Measurements from ENCODE around the gene TSEN2.
"Not testable (repeated sequence)": the region's sequence is repeated elsewhere in the genome, so short reads cannot be mapped to it uniquely, and the experiment has no call there.

TSEN2 gene

DNA sequence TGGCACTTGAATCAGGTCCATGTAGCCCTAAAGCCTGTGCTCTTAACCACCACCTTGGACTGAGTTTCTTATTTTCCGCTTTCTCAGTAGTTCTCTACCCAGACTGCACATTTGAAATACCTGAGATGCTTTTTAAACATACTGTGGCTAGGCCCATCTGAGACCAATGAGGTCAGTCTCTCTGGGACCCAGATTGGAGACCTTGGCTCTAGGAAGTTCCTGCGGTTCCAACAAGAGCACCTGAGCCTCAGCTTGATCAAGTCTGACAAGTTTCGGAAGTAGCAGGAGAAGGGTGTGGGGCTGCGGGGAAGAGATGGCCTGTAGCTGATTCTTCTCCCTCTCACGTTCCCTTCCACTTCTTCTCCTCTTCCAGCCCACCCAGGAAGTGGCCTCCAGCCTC, 11.5 kb upstream of the TSEN2 start:
- no peak for DNase-seq

DNA sequence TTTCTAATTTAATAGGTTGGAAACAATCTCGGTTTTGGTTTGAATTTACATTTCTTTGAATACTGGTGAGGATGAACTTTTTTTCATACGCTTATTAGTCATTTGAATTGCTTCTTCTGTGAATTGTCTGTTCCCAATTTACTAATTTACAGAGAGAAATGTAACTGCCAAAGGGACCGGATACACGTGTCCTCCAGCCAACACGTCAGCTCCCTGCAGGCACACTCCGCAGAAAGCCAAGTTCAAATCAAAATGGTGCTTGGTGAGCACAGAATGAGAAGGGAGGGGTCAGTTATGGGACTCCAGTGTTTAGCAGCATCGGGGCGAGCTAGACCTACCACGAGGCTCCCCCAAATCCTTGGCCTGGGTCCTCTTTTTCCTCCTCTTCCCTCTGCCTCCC, 10.8 kb upstream of the TSEN2 start:
- no peak for DNase-seq

GRCh38 chr3:12476238-12476897, 7.9 kb upstream of the TSEN2 start:
- DNase-seq = no peak

- no peak for DNase-seq
These were observed 7.0 kb upstream of the TSEN2 start for GRCh38 chr3:12477256-12477655.

- no peak for DNase-seq
These were observed 6.0 kb upstream of the TSEN2 start for GRCh38 chr3:12478326-12478725.

DNA sequence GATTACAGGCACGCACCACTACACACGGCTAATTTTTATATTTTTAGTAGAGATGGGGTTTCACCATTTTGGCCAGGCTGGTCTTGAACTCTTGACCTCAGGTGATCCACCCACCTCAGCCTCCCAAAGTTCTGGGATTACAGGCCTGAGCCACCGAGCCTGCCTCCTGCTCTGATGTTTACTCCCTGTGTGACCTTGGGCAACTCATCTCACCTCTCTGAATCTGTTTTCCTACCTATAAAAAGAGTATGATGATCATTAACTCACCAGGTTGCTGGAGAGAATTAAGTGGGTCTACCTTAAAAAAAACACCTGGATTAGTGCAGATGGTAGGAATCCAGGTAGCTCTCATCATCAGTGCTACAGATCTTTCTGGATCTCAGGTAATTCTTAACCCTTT, 5.1 kb upstream of the TSEN2 start:
- DNase-seq = not testable (repeated sequence)

DNA sequence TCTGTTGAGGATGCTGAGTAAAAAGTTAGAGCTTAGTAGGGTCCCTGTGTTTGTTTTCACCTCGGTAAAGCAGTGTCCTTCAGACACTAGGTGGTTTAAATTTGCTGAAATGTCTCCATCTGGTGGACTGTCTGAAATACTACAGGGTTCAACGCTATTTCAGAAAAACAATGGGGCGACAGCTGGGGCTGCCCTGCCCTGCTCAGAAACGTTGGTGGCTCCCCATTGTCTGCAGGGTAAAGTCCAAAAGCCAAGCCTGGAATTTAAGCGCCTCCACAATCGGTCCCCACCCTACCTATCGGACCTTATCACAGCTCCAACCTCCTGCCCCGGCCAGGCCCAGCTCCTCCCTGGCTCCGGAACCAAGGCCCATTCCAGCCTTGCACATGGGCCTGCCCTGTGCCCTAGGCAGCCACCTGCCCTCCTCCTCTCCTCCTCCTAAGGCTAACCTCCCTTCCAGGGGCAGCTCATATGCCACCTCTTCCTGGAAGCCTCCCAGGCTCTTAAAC, 4.3 kb upstream of the TSEN2 start:
- peak; percentile 54 for DNase-seq

GRCh38 chr3:12483410-12483809, 870 bp upstream of the TSEN2 start:
- DNase-seq = peak; percentile 35

DNA sequence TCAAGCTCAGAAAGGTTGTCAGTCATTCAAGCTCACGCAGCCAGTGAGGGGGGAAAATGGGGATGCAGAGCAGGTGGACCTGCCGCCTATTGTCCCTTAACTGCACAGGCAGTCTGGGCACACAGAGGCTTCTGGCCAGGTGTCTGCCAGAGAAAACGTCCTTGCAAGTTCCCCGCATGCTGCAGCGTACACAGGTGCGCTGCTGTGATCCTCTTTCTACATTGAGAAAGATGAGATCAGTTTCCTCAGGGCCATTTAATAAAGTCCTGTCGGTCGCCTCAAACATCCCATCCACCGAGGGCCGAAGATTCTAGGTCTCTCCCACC, 445 bp upstream of the TSEN2 start:
- DNase-seq = peak; percentile 70

- no peak for DNase-seq
These were observed 675 bp downstream of the TSEN2 start for GRCh38 chr3:12484983-12485327.

- no peak for DNase-seq
These were observed 1.7 kb downstream of the TSEN2 start for GRCh38 chr3:12486001-12486400.

DNA sequence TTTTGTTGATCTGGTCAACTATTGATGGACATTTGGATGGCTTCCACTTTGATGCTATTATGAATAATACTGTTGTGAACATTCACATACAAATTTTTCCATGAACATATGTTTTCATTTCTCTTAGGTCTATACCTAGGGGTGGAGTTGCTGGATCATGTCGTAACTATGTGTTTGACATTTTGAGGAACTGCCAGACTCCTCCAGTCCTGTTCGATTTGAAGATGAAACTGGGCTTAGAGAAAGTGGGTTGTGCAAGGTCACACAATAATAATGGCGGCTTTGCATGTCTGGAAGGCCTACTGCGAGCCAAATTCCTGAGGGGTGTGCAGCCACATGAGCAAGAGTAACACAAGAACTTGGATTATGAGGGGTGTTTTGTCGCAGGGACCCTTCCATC, 2.6 kb downstream of the TSEN2 start:
- DNase-seq = no peak

- no peak for DNase-seq
These were observed 3.1 kb downstream of the TSEN2 start for GRCh38 chr3:12487336-12487735.

DNA sequence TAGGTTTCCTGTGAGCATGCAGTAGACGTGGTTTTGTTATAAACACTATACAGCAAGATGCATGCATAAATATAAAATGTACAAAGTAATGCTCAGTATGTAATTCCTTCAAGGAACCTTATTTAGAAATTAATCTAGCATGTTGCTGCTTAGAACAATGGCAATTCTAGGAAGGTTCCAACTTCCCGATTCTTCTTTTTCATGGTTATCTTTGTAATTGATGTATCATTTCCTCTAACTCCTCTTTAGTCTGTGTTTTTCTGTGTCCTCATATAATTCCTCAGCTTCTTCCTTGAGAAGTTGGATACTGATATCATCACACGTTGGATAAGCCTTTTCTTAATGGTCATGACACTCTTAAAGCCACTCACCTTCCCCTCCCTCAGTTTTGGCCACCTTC, 3.5 kb downstream of the TSEN2 start:
- no peak for DNase-seq

DNA sequence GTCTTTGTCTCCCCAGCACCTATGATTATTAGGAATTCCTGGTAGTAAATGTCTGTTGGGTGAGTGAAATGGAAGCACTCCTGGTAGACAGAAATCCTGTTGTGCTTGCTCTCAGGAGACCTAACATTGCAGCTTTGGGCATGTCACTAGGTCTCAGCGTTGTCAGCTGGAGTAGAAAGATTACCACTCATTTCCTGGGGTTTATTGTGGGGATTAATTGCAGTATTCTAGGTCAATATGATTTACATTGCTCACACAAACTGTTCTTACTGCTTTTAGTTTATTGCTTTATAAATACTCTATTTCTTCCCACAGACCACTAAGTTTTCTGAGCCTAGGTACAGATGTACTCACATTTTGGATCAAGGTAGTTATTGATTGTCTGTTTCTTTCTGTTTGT, 5.1 kb downstream of the TSEN2 start:
- DNase-seq = no peak

DNA sequence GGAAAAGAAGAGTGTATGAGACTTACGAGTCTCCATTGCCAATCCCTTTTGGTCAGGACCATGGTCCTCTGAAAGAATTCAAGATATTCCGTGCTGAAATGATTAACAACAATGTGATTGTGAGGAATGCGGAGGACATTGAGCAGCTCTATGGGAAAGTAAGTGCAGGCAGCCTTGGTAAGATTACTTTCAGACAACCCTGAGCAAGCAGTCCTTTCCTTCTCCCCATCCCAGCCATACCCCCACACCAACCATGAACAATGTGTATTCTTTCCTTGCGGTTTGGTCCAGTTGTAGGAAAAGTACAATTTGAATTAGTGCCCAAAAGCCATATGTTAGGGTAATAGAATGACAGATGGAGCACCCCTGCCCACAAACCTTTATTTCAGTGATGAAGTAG, 5.6 kb downstream of the TSEN2 start:
- no peak for DNase-seq

GRCh38 chr3:12490547-12490946, 6.3 kb downstream of the TSEN2 start:
- DNase-seq = no peak

- no peak for DNase-seq
These were observed 11.6 kb downstream of the TSEN2 start for GRCh38 chr3:12495749-12496452.

DNA sequence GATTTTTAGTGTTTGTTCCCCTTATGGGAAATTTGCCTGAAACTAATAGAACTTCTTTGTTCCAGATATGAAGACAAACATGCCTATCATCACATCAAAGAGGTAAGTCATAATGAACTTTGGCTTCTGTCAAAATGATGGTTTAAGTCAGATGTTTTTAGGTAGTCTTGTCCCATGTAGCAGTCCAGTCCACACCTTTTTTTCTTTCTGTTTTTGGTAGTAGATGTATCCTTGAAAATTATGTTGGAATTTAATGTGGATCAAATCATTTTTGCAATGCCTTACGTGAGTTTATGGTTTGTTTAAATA, 12.1 kb downstream of the TSEN2 start:
- no peak for DNase-seq

- no peak for DNase-seq
These were observed 15.2 kb downstream of the TSEN2 start for GRCh38 chr3:12499474-12499873.

DNA sequence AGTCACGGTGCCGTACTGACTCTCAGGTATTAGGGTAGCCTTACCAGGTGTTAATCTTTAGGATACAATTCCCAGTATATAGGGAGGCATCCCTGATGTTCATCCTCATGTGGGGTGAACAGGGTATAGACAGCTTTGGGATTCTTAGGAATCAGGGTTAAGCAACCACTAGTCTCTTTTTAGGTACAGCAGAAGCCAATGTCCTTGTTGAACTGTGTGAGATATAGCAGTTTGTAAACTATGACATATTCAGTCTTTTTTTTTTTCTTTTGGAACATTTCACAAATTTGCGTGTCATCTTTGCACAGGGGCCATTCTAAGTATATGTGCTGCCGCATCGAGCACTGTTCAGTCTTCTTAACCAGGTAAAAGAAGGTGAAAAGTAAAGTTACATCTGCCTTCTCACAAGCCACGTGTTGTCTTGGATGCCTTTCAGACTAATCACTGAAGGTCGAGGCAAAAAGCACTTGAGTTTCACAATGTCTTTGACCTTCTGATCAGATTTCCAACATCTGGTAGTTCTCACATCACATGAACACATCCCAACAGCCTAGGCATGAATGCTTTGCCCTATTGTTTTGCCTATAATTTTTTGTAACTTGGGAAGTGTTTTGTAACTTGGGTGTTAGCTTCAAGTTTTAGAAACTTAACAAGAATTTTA, 17.2 kb downstream of the TSEN2 start:
- DNase-seq = no peak

DNA sequence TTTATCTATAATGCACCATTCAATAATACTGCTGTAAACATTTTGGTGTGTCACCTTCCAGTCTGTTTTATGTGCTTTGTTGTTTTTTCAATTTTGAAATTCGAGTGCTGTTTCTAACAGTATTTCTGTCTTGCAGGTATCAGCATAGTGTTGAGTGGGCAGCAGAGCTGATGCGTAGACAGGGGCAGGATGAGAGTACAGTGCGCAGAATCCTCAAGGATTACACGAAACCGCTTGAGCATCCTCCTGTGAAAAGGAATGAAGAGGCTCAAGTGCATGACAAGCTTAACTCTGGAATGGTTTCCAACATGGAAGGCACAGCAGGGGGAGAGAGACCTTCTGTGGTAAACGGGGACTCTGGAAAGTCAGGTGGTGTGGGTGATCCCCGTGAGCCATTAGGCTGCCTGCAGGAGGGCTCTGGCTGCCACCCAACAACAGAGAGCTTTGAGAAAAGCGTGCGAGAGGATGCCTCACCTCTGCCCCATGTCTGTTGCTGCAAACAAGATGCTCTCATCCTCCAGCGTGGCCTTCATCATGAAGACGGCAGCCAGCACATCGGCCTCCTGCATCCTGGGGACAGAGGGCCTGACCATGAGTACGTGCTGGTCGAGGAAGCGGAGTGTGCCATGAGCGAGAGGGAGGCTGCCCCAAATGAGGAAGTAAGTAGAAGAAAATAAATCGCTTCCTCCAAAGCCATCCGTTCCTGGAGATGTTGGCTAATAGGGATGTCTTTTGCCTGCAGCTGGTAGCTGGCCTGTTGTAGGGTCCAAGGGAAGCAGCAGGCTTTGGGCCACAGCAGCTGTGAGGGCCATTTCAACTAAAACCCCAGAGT, 19.1 kb downstream of the TSEN2 start:
- DNase-seq = no peak

DNA sequence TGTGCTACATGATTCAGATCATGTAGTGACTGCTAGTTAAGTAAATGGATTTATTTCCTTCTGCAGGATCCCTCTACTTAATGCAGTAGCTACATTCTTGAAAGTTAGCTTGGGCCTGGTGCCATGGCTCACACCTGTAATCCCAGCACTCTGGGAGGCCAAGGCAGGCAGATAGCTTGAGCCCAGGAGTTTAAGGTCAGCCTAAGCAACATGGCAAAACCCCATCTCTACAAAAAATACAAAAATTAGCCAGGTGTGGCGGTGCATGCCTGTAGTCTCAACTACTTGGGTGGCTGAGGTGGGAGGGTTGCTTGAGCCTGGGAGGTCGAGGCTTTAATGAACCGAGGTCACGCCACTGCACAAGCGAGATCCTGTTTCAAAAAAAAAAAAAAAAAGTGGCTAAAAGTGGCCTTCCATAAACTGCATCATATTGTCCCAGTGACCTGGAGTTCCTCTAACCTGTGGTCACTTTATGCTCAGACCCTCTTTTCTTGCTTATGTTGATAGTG, 22.0 kb downstream of the TSEN2 start:
- DNase-seq = no peak

Data from NCI-H1105 treated with DMSO at 0.1 percent for 48 hours (cell line).